ENCODE results near the gene PDXDC1. TPM values are rescaled to one million over a fixed set of nuclear protein-coding genes. Genes with fewer than 3 reads are reported as not detected.
"Not testable (repeated sequence)": the region's sequence is repeated elsewhere in the genome, so short reads cannot be mapped to it uniquely, and the experiment has no call there.

Gene PDXDC1, protein sequence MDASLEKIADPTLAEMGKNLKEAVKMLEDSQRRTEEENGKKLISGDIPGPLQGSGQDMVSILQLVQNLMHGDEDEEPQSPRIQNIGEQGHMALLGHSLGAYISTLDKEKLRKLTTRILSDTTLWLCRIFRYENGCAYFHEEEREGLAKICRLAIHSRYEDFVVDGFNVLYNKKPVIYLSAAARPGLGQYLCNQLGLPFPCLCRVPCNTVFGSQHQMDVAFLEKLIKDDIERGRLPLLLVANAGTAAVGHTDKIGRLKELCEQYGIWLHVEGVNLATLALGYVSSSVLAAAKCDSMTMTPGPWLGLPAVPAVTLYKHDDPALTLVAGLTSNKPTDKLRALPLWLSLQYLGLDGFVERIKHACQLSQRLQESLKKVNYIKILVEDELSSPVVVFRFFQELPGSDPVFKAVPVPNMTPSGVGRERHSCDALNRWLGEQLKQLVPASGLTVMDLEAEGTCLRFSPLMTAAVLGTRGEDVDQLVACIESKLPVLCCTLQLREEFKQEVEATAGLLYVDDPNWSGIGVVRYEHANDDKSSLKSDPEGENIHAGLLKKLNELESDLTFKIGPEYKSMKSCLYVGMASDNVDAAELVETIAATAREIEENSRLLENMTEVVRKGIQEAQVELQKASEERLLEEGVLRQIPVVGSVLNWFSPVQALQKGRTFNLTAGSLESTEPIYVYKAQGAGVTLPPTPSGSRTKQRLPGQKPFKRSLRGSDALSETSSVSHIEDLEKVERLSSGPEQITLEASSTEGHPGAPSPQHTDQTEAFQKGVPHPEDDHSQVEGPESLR
- total RNA-seq (2014; rRNA removed; shearing (Covaris generic); ENCODE audit: low replicate concordance), result 89.3 and 101 TPM in 2 replicates

DNA sequence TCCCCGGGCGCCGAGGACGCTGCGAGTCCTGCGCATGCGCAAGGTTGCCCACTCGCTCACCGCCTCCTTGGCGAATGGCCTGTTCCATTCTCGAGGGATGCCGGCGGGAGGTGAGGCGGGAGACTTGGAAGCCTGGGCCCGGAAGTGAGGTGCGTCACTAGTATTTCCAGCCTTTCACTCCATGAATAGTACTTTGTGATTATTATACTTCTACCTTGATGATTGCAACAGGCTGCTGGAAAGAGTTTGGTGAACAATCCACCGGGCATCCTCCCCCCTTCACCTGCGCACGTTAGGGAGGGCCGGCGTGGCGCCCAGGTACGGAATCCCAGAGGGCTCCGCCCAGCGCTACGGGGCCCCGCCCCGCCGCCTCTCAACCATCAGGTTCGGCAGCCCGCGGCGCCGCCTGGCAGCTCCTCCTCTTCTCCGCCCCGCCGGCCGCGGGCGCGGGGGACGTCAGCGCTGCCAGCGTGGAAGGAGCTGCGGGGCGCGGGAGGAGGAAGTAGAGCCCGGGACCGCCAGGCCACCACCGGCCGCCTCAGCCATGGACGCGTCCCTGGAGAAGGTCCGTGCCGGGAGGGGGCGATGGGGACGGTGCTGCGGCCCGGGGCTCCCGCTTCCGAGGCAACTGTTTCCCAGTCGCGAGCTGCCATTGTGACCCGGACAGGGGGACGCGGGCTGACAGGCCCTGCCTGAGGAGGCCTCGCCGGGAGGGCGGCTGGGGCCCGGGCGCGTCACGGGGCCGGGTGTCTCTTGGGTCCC is at the start of gene PDXDC1:
Gene PDXDC1, plus strand, starts transcription at position 371 of the 762 bp plus-strand sequence. Its CDS starts 174 bp downstream, at position 545.
- in situ Hi-C loops (cut with HindIII; ENCODE audit: low pct_unique_long_range_greater_than_20kb, low sequenced_read_pairs), result not testable (repeated sequence)
- DNase-seq (ENCODE audit: low read depth), result peak; percentile 98

GRCh38 chr16:14928064-14928714 is 46.6 kb upstream of the PDXDC1 start:
- in situ Hi-C loops (cut with HindIII; ENCODE audit: low pct_unique_long_range_greater_than_20kb, low sequenced_read_pairs), result not testable (repeated sequence)
- peak; percentile 6 for DNase-seq (ENCODE audit: low read depth)

- in situ Hi-C loops (cut with HindIII; ENCODE audit: low pct_unique_long_range_greater_than_20kb, low sequenced_read_pairs); DNase-seq (ENCODE audit: low read depth): not testable (repeated sequence)
Observed at GRCh38 chr16:14929176-14929575, 45.6 kb upstream of the PDXDC1 start.

- in situ Hi-C loops (cut with HindIII; ENCODE audit: low pct_unique_long_range_greater_than_20kb, low sequenced_read_pairs); DNase-seq (ENCODE audit: low read depth): not testable (repeated sequence)
Observed at GRCh38 chr16:14930246-14930645, 44.6 kb upstream of the PDXDC1 start.

- DNase-seq (ENCODE audit: low read depth); in situ Hi-C loops (cut with HindIII; ENCODE audit: low pct_unique_long_range_greater_than_20kb, low sequenced_read_pairs): not testable (repeated sequence)
Observed at GRCh38 chr16:14930971-14931370, 43.9 kb upstream of the PDXDC1 start.

DNA sequence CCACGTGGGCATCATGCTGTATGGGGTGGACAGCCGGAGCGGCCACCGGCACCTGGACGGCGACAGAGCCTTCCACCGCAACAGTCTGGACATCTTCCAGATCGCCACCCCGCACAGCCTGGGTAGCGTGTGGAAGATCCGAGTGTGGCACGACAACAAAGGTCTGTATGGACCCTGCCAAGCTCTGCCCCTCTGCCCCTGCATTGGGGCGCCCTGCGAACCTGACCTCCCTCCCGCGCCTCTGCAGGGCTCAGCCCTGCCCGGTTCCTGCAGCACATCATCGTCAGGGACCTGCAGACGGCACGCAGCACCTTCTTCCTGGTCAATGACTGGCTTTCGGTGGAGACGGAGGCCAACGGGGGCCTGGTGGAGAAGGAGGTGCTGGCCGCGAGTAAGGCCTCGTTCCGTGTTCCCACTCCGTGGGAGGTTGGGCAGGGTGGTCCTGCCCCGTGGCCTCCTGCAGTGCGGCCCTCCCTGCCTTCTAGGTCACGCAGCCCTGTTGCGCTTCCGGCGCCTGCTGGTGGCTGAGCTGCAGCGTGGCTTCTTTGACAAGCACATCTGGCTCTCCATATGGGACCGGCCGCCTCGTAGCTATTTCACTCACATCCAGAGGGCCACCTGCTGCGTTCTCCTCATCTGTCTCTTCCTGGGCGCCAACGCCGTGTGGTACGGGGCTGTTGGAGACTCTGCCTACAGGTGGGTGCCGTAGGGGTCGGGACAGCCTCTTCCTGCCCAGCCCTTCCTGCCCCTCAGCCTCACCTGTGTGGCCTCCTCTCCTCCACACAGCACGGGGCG is 42.0 kb upstream of the PDXDC1 start:
- in situ Hi-C loops (cut with HindIII; ENCODE audit: low pct_unique_long_range_greater_than_20kb, low sequenced_read_pairs); DNase-seq (ENCODE audit: low read depth): not testable (repeated sequence)

GRCh38 chr16:14937143-14937542 is 37.7 kb upstream of the PDXDC1 start, which contains the start of gene NPIPA1:
Gene NPIPA1 (plus strand): TSS chr16:14937443. CDS start chr16:14937443, 0 bp downstream.
- DNase-seq (ENCODE audit: low read depth); in situ Hi-C loops (cut with HindIII; ENCODE audit: low pct_unique_long_range_greater_than_20kb, low sequenced_read_pairs): not testable (repeated sequence)

DNA sequence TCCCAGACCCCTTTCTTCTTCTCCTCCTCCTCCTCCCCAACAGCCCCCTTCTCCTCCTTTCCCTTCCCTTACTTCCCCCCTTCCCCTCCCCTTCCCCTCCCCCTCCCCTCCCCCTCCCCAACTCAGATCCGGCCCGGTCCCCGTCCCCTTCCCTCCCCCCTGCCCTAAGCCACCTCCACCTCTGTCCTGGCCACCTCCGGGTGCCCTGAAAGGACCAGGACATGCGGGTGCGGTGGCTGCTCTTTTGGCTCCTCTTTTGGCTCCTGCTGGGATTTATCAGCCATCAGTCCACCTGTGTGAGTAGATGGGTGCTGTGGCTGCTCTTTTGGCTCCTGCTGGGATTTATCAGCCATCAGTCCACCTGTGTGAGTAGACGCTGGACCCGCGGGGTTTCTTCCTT is 36.8 kb upstream of the PDXDC1 start:
- DNase-seq (ENCODE audit: low read depth); in situ Hi-C loops (cut with HindIII; ENCODE audit: low pct_unique_long_range_greater_than_20kb, low sequenced_read_pairs): not testable (repeated sequence)

DNA sequence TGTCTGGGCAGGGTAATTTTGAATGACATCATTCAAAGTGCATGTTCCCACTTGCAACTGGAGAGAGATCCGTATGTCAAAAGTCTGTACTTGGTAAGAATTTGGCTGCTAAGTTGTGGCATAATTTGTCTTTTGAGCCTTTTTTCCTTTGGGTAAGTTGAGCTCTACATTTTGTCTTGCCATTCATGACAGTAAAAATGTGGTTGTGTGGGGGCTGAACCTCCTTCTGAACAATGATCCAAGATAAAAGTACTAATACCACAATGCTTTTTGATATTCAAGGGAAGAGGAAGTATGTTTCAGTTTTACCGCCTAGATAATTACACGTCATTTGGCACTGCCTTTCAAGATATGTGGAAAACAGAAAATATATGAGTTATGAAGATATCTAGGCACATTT is 32.1 kb upstream of the PDXDC1 start:
- in situ Hi-C loops (cut with HindIII; ENCODE audit: low pct_unique_long_range_greater_than_20kb, low sequenced_read_pairs); DNase-seq (ENCODE audit: low read depth): not testable (repeated sequence)

- no peak for DNase-seq (ENCODE audit: low read depth)
- in situ Hi-C loops (cut with HindIII; ENCODE audit: low pct_unique_long_range_greater_than_20kb, low sequenced_read_pairs), result no loop called here
Observed at GRCh38 chr16:14955546-14956231, 19.1 kb upstream of the PDXDC1 start.

DNA sequence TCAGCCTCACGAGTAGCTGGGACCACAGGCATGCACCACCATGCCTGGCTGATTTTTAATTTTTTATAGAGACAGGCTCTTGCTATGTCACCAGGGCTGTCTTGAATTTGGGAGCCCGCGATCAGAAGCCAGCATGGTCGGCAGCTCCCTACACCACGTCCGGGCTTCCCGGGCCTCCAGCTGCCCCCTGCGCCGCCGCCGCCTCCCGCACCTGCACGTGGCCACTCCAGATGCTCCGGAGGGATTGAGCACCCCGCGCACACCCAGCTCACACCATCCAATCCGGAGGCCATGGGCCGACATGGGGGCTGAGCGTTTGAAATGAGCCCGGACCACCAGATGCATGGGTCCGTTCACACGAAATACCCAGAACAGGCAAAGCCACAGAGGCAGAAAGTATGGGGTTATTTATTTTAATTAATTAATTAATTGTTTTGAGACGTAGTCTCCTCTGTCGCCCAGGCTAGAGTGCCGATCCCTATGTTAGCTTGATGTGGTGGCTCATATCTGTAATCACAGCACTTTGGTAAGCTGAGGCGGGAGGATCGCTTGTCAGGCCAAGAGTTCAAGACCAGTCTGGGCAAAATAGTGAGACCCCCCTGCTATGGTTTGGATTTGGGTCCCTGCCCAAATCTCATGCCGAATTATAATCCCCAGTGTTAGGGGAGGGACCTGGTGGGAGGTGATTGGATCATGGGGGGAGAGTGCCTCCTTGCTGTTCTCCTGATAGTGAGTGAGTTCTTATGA is 17.1 kb upstream of the PDXDC1 start:
- in situ Hi-C loops (cut with HindIII; ENCODE audit: low pct_unique_long_range_greater_than_20kb, low sequenced_read_pairs), result no loop called here

GRCh38 chr16:14958323-14958600 is 16.6 kb upstream of the PDXDC1 start:
- in situ Hi-C loops (cut with HindIII; ENCODE audit: low pct_unique_long_range_greater_than_20kb, low sequenced_read_pairs), result no loop called here
- no peak for DNase-seq (ENCODE audit: low read depth)

More for the DNA sequence above, 17.1 kb upstream of the PDXDC1 start:
- no peak for DNase-seq (ENCODE audit: low read depth)

- in situ Hi-C loops (cut with HindIII; ENCODE audit: low pct_unique_long_range_greater_than_20kb, low sequenced_read_pairs), result no loop called here
- no peak for DNase-seq (ENCODE audit: low read depth)
Observed at GRCh38 chr16:14958970-14959369, 15.9 kb upstream of the PDXDC1 start.

DNA sequence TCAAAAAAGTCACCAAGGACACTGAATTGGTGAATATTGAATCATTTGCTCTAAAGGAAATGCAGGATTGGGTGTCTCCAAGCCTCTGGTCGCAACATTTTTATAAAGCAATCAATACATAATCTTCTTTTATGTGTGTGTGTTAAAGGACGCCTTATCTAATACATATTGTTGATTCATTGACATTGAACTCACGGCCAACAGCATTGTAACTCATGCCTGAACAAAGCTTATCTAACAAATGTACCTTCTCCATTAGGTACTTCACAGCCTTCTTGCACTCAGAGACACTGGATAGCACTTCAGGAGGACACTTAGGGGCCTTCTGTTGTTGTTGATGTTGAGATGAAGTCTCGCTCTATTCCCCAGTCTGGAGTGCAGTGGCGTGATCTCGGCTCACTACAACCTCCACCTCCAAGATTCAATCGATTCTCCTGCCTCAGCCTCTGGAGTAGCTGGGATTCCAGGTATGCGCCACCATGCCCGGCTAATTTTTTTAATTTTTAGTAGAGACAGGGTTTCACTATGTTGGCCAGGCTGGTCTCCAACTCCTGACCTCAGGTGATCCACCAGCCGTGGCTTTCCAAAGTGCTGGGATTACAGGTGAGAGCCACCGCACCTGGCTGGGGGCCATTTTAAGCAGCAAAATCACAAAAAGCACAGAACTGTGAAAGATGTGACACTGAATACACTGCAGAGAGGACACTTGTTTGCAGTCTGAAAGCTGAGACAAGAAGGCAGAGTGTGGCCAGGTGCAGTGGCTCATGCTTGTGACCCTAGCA is 13.2 kb upstream of the PDXDC1 start:
- DNase-seq (ENCODE audit: low read depth), result no peak
- in situ Hi-C loops (cut with HindIII; ENCODE audit: low pct_unique_long_range_greater_than_20kb, low sequenced_read_pairs), result no loop called here
